Stimulated activated CD8-positive, alpha-beta memory T cell treated with anti-CD3 and anti-CD28 coated beads, Interleukin-4, amount 100 ng/mL, for 24 hours (primary cell): ENCODE results near the gene TNIK.
A peak's percentile ranks its signal among the peaks of the same experiment; 100 is the strongest.

Experiments used
- DNase-seq: peaks from one replicate; pipeline ENCODE4 v3.0.0-alpha.2; 2020; ENCODE audit warnings: low read depth

The TNIK gene

DNA sequence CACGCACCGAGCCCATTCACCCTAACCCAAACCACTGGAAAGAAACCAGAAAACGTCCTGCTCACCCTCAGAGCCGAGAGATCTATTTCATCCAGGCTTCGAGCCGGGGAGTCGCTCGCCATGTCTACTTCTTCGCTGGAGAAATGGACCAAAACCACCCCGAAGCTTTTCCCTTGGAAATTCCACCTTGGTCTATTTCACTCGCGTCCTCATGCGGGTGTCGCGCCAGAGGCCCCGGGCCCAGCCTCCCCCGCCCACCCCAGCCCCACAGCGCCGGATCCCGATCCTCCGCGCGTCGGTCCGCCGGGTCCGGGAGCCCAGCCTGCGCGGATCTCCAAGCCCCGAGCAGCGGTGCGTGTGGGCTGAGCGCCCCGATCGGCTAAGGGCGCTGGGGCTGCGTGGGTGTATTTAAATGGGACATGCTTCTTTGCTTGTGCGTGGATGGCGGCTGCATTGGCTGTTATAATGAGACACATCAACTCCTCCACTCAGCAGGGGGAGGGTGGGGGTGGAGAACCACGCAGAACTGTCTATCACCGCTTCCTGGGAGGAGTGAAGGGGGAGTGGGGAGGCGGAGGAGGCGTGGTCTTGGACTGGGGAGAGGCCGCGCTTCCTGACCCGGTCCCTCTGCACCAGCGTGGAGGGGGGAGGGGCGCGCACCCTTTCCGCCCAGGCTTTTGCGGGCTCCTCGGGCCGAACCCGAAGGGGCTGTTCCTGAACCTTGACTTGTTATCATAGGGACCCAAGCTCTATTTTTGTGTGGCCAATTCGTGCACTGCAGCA, at the start of gene TNIK:
TNIK (minus strand) TSS at position 464 of the 783 bp plus-strand sequence; CDS start at position 122, 342 bp downstream.
- DNase-seq: peak; percentile 92

DNA sequence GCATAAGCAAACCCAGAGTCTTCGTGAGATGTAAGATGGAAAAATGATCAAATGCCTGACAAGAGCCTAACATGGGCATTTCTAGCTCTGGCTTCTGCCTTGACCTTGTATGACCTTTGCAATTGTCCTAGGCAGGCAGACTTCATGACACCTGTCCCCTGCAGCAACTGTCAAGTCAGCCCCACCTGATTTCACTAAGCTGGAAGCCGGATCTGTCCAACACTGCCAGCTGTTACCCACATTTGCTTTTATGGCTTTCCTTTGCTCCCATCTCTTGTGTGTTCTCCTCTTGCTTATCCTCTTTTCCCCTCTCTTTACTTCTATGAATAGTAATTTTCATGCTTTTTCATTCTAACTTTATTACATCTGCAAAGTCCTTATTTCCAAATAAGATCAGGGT, 48.5 kb upstream of the TNIK start:
- DNase-seq: no peak

DNA sequence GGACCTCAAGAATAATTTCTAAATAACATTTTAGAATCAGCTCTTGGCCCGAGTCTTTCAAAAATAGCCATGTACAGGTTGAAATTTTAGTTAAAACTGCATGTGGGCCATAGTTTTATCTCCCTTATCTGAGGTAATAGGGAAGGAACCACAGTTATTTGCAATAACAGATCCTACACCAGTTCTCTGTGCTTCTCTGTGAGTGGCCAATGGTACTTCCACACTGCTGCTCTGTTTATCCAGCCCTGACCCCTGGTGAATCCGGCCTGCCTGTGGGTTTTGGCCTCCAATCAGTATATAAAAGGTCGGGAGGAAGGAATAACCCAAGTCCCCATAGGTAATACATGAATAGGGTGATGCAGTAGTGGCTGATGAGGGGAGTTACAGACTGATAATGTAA, 48.0 kb upstream of the TNIK start:
- no peak for DNase-seq

DNA sequence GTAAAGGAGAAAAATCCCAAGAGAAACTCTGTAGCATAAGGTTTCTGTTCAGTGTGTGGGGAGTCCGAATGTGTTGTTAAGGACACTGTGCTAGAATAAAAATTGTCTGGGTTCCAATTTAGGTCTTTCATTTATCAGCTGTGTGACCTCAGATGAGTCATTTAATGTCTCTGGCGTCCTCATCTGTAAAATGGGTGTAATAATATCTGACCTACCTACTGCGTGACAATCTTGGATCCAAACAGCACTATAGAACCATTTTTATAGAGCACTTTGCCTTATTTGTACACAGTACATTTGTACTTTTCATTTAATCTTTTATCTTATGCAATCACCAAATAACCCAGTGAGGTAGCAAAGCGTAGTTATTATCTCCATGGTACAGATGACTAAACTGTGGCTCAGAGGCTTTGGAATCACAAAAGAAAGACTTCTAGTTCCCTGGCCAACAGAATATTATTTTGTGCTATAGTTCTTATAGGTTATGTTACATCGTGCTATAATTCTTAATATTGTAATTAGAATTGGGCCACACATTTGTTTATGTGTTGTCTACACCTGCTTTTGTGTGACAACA, 46.6 kb upstream of the TNIK start:
- no peak for DNase-seq

DNA sequence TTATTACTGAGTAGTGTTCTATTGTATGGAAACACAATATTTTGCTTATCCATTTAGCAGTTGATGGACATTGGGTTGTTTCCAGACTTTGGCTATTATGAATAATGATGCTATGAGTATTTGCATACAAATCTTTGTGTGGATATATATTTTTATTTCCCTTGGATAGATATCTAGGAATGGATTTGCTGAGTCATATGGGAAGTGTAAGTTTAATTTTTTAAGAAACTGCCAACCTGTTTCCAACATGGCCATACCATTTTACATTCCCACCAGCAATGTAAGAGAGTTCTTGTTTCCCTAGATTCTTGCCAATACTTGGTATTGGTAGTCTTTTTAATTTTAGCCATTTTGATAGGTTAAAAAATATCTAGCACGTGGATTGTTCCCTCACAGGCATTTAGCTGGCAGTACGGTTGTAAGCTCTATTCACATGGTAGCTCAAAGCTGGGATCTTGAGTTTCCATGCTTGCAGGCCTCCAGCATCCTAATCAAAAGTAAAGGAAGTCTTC, 45.7 kb upstream of the TNIK start:
- no peak for DNase-seq

DNA sequence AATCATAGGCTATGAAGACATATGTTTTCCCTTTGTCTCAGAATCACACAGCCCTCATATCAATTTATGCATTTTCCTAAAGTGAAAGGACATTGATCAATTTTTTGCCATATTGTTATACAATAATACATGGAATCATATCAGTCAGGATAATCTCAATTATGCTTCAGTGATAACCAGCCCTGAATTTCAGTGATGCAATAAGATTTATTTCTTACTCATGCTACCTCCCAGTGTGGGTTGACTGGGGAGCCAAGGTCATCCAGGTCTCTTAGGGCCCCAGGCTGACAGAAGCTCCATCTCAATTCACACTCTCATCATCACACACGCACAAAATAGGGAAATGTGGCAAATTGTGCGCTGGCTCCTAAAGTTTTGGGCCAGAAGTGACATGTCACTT, 44.2 kb upstream of the TNIK start:
- DNase-seq: no peak

DNA sequence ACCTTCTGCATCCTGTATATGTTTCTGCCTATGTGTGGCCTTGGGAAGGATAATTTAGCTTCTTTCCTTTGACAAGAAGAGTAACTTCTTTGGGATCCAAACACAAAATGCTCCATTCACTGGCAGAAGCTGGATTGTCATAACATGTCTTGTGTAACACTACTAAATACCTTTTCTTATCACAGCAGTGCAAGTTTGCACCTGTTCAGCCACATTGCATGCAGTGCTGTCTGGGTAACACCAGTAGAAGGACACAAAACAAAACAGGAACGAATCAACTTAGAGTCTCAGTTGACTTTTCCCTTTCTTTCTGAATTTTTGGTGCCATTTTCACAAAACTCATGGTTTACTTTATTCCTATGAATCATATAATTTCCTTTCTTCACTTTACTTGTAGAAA, 43.6 kb upstream of the TNIK start:
- DNase-seq: no peak

DNA sequence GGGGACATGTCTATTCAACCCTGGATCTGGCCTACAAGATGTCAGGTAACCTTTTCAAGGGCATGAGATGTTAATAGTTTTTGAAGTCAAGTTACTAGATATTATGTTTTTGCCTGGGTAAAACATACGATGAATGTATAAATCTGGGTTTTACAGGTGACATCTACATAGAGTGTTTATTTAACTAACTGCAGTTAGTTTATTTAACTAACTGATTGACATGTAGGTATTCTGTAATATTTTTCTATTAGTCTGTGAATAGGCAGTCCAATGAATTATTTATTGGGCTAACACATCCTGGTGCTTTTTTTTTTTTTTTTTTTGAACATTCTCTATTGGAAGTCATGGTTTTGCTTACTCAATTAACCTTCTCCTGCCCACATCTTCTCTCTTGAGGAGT, 38.7 kb upstream of the TNIK start:
- DNase-seq: no peak

DNA sequence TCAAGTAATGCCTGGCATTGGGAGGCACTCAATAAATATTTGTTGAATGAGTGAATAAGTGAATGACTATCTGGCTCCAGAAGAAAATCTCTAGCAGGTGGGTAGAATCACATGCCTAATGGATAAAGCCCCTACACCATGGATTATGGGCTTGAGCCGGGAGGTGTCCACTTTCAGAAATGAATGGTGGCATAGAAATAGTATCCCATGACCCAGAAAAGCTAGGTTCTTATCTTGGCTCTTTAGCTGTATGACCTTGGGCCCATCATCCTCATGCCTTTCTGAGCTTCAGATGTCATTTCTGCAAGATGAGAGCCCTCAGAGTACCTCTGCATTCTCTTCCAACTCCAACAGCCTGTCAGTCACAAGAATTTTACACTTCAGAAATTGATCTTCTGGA, 37.3 kb upstream of the TNIK start:
- no peak for DNase-seq

DNA sequence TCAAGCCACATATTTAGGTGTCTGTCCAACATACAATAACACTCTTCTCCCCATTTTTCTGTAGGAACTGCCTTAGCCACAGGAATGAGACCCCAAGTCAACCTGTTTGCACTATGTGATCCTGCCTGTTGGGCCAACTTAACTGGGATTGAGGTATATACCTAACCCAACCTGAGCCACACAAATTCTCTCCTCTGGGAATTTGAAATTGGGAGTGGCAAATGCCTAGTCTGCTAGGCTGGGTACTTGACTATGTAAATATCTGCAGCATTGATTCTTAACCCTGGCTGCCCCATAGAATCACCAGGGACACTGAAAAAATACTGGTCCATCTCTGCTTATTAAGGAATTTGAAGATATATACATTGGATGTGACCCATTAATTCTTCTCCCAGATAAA, 35.2 kb upstream of the TNIK start:
- no peak for DNase-seq

DNA sequence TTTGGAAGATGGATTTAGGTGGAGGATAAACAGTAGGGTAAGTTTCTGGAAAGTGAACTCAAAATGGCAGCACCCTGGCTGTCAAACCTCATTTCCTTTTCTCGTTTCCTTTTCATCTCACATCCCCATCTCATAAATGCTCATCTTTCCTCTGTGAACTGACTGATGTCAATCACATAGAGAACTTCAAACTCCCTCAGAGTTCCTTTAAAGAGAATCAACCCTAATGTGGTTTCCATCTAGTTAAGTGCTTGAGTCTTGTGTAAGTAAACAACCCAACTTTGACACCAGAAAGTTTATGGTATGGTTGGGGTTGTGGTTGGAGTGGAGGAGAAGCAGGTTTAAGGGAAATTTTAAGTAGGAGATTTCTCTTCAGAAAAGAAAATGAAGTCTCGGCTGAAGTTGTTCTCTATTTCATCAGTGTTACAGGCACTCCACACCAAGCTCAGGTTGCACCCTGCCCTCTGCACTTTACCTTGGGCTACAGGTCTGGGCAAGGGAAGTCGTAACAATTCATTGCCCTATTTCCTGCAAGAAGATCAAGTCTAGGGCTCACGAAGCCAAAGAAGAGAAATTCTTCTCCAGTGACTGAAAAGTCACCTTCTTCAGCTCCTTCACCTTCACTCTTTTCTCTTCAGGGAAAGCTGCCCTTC, 34.4 kb upstream of the TNIK start:
- DNase-seq: no peak

DNA sequence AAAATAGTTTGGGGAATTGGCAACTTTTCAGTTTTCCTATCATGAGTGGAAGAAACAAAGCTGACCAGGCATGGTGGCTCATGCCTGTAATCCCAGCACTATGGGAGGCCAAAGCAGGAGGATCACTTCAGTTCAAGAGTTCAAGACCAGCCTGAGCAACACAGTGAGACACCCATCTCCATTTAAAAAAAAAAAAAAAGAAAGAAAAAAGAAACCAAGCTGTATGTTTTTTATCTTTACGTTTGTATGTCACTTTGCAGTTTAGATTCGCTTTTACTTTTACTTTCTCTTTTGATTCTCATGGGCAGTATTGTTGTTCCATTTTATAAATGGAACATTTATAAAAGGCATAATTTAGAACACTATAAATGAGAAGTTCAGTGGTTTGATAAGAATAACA, 31.2 kb upstream of the TNIK start:
- DNase-seq: no peak

DNA sequence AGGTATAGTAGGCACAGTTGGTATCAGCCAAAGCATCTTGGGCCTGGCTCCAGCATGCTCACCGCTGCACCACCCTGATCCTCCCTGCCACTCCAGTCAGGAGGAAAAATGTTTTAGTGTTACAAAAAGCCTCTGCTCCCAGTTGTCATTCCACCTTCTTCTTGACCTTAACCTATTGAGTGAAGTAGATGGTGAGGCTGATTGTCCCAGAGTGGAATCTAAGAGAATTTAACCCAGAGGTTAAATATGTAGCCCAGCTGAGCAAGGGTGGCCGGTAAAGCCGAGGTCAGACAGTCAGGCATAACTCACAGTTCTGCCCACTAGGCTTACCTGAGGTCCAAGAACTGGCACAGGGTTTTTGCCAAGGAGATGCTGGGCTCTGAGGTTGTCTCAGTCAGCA, 30.7 kb upstream of the TNIK start:
- no peak for DNase-seq

DNA sequence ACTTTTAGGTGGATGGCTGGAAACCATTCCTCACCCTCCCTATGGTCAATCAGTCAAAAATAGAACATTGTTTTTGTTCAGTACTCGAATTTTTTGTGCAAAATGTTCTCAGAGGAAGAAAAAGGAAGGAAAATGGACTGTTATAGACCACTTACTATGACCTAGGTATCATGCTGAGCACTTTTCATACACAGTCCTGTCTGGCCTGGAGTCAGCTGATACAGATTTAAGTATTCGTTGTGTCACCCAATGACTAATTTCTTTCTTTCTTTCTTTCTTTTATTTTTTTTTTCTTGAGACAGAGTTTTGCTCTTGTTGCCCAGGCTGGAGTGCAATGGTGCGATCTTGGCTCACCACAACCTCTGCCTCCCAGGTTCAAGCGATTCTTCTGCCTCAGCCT, 29.1 kb upstream of the TNIK start:
- no peak for DNase-seq

DNA sequence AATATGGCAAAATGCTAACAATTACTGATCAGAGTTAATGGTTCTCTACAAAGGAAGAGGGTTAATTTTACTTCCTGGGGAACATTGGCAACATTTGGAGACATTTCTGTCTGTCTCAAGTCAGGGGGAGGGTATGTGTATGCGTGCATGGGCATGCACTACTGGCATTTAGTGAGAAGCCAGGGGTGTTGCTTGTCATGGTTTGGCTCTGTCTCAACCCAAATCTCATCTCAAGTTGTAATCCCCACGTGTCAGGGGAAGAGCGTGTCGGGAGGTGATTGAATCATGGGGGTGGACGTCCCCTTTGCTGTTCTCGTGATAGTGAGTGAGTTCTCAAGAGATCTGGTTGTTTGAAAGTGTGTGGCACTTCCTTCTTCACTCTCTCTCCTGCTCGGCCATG, 28.3 kb upstream of the TNIK start:
- no peak for DNase-seq

DNA sequence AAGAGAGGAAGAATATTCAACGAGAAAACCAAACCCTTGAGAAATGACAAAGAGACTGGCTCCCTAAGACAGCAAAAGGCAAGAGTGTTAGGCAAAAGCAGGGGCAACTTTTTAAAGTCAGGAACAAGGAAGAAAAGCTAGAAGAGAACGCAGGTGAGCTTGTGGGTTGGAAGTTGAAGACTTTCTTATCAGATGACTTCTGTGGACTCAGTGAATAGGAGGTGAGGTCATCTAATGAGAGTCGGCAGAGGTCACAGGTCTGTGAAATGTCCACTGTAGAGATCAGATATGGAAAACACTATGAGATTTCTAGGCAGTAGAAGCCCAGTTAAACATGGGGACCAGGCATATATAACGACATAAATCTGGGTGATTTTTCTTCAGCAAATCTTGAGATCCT, 27.2 kb upstream of the TNIK start:
- no peak for DNase-seq

DNA sequence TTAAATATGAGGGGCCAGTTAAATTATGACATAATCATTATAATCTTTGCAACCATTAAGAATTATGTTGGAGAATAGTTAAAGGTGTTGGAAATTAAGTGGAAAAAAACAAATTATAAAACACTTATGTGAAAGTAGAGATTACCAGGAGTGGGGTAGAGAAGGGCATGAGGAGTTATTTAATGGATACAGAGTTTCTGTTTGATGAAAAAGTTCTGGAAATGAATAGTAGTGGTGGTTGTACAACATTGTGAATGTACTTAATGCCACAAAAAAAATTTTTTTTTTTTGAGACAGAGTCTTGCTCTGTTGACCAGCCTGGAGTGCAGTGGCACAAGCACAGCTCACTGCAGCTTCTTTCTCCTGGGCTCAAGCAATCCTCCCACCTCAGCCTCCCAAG, 25.1 kb upstream of the TNIK start:
- no peak for DNase-seq

DNA sequence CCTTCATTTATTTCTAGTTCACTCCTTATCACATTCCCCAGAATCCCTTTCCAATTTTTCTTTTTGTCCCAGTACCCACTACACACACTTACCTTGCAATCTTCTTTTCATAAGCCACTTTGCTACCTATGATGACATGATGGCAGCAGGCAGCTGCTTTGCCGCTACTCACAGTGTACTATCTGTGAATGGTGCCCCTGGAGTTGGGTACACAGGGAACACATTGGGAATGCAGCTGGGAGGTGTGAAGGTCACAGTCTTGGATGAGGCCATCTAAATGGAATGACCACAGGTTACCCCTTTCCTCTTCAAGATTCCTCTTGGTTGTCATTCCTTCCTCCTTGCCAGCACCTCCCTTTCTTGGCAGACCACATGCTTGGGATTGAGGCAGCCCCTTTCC, 20.8 kb upstream of the TNIK start:
- DNase-seq: no peak

DNA sequence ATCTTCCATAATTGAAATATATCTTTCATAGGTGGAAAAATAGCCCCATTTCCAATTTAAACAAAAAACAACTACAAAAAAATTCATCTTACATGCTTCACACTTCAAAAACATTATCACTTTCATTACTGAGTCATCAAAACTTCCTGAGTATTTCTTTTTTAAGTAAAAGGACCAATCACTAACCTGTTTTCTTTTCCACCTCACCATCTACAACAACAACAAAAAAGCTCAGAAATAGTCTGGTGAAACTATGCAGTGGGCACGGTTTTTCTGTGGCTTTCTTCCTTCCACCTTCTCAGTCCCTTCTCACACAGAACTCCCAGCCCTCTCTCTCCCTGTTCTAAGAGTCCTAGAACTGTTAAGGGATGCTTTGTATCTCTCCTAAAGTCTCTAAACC, 20.3 kb upstream of the TNIK start:
- no peak for DNase-seq

DNA sequence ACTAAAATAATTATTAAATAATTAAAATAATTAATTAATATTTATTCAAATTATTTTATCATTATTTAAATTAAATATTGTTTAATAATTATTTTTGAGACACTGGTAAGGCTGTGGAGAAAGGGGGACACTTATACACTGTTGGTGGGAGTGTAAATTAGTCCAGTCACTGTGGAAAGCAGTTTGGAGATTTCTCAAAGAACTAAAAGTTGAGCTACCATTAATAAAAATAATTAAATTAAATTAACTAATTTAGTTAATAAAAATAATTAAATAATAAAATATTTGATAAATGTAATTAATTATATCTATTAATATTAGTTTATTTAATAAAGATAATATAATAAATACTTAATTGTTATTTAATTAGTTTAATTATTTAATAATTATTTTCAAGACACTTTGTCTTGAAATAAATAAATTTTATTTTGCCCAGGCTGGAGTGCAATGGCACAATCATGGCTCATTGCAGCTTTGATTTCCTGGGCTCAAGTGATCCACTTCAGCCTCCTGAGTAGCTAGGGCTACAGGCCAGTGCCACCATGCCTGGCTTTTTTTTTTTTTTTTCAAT, 16.4 kb upstream of the TNIK start:
- DNase-seq: no peak

DNA sequence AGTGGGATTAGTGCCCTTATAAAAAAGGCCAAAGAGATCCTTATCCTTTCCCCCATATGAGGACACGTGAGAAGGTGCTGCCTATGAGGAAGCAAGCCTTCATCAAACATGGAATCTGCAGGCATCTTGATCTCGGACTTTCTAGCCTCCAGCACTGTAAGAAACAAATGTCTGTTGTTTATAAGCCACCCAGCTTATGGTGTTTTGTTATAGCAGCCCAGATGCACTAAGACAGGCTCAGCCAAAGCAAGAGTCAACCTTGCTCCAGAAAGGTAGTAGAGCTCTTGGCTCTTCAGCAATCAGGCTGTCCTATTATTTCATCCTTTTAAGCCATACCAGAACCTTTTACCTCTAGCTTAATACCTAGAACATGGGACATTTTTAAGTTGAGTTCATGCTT, 12.3 kb upstream of the TNIK start:
- DNase-seq: no peak

DNA sequence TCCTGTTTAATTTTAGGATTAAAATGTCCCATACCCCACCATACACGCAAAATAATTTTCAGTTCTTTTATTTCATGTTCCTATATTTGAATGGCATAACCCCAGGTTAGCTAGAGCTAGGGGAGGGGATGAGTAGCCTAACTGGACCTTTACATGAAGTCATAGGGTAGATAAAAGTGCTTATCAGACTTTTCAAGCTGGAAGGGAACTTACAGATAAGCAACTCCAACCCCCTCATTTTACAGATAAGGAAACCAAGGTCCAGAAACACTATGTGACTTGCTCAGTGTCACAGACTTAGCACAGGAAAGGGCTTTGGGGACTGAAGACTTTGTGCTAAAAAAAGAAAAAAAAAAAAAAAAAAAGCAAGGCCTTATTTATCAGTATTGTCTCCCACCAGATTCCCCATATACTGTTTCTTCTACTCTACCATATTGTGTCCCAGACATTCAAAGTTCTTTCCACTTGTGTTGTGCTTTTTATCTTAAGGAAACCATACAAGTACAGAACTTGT, 10.6 kb upstream of the TNIK start:
- no peak for DNase-seq

DNA sequence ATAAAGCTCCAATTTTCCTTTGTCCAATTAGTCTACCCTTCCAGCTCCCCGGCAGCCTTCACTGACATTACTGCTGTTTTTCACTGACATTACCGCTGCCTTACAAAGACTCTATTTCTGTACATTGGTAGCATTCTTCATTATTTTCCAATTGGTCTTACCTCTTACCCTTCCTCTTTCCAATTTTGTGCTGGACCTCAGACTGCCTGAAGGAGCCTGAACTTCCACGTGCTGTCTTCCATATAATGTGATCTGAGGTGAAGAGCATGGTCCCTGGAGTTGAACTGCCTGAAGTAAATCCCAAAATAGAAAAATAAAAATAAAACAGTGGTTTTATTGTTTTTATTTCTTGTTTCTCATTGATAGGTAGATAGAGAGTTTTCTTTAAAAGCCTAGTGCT, 9.2 kb upstream of the TNIK start:
- no peak for DNase-seq
